Stimulated activated CD8-positive, alpha-beta memory T cell treated with anti-CD3 and anti-CD28 coated beads, Interleukin-7, amount 100 ng/mL, for 4 hours (primary cell): ENCODE measurements around the gene MPG.
A peak's percentile ranks its signal among the peaks of the same experiment; 100 is the strongest.

ENCODE experiments used
- DNase-seq, 2 donors: peaks; one replicate each; pipeline ENCODE4 v3.0.0-alpha.2; 2020; ENCODE audit warnings: low read depth in 2 of 2

MPG gene

DNA sequence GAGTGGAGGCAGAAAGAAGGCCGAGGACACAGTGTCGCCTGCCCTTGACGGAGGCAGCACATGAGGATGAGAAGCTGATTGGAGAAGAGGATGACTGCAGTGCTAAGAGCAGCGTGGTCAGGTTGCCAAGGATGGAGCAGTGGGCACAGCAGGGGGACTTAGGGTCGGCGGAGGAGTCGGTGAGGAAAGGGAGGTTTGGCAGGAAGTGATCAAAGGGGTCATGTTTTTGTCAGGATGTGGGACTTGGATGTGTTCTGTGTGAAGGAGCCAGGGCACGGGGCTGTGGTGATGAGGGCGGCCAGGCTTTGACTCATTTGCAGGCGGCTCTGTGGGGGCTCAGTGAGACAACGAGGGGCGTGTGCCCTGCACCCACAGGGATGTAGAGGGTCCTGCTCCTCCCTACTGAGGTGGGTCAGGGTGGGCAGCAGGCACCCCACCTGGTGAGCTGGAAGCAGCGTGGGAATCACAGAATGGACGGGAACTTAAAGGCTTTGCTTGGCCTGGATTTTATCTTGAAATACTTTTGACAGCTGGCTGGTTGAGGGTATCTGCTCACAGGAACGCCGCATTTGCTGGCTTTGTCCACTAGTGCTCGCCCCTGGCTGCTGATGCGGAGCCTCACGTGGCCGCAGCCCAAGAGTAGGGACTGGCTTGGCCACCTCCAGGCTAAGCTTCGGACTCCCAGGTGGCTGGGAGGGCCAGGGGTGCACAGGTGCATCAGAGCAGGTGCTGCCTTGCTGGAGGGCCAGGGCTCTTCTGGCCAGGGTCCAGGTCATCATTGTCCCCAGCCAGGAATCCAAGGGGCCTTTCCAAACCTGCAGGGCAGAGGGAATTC is 6.0 kb downstream of the MPG start:
- no peak for DNase-seq

DNA sequence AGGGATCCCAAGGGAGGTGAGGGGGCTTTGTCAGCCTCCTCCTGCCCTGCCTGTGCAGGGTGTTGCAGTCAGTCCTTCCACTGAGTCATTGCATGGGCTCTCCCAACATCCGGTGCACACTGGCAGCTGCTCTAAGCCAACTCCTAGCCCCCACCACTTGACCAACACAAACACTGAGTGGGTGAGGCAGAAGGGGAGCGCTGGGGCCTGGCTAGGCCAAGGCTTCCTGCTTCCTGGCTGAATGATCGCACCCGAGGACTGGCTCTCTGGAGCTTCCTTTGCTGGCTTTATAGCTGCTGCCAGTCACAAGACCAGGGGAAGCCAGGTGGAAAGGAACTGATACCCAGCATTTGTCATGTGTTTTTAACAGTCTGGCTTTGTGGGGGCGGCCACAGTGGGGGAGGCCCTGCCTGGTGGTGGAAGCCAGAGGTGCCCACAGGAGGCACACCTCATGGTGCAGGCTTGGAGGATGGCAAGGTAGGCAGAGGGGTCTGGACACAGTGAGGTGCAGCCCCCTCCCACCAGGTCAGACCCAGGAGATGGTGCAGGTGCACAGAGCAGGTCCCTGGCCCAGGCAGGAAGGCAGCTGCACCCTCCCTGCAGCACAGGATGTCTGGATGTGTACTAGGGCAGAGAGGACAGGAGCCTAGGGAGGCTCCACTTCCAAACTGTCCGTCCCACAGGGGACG is 6.8 kb downstream of the MPG start:
- DNase-seq = peak; percentile 56 to 65

DNA sequence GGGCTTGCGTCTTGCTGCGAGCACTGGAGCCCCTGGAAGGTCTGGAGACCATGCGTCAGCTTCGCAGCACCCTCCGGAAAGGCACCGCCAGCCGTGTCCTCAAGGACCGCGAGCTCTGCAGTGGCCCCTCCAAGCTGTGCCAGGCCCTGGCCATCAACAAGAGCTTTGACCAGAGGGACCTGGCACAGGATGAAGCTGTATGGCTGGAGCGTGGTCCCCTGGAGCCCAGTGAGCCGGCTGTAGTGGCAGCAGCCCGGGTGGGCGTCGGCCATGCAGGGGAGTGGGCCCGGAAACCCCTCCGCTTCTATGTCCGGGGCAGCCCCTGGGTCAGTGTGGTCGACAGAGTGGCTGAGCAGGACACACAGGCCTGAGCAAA is 7.4 kb downstream of the MPG start:
- DNase-seq = no peak

DNA sequence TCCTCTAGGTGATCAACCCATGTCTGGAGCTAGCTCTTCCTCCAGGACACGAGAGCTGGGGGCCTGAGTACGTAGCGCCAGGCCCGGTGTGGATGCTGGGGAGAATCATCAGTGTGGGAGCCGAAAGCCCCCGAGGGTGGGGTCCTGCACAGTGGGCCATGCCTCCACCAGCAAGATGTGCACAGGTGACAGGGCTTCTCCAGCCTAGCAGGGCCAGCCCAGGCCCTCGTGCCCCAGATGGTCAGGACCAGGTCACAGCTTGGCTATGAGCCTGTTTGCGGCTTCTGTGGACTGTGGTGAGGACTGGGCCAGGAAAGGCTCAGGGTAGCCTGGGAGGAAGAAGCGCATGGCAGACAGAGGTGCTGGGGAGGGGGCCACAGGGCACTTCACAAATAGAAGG is 7.8 kb downstream of the MPG start:
- no peak for DNase-seq

DNA sequence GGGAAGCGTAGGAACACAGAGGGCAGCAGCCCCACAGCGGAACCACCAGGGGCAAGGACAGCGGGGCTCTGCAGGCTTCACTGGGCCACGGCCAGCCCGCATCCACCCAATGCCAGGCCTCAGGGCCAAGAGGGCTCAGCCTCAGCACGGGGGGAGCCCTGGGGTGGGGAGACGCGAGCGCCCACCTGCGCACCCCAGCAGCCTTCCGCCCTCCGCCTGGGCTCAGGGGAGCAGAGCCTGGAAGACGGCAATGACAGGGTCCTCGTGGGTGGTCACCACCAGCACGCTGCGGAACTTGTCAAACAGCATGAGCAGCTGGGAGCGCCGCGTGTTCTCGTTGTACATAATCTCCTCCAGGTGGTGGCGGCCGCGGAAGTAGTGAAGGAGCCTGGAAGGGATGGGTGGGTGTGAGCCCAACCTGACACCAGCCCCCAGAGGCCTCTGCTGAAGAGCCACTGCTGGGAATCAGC is 8.5 kb downstream of the MPG start:
- no peak for DNase-seq

DNA sequence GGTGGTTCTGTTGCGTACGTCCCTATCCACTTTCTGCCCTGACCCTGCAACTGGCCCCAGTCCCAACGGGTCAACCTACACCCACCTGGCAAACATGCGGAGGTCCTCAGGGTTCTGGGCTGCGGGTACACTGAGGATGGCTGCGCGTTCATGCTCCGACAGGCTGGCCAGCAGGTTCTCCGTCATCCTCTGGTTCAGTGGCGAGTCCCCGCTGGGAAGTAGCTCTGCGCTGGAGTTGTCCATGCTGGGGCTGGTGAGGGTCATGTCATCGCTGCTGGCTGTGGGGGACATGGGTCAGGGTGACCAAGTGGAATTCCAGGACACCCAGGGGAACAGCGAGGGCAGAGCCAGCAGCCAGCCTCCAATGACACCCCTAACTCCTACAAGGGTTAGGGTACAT is 10.6 kb downstream of the MPG start:
- no peak for DNase-seq

DNA sequence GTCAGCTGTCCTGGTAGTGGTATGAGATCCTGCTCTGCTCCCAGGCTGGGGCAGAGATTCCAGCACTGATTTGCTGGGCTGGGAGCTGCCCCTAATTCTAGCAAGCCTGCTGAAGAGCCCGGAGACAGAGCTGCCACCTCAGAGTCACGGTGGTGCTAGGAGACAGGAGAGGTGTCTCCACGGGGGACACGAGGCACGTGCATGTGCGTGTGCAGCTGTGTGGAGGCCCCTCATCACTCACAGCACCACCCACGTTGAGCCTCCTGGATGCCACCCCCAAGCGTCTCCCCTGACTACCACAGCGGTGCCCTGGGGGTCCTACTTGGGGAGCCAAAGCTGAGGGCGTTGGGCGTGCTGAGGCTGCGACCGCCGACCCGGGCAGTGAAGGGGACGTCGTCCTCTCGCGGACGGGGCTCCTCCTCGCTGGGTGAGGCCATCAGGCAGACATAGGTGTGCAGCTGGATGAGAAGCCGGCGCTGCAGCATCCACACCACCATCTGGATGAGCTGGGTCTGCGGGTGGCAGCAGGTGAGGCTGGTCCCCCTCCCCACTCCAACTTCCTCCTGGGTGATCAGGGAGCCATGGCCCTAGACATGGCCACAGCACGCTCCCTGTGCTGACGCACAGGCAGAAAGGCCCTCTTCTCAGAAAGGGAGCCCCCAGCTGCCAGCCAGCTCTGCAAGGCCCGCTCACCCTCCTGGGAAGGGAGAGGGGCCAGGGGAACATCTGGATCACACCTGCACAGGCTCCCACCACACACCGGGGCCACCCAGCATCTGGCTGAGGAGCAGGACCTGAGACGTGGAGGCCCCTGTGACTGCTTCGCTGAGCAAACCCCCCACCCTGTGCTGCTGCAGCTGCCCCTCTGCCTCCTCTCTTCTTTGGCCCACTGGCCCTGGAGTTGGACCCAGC is 11.6 kb downstream of the MPG start:
- DNase-seq = no peak

DNA sequence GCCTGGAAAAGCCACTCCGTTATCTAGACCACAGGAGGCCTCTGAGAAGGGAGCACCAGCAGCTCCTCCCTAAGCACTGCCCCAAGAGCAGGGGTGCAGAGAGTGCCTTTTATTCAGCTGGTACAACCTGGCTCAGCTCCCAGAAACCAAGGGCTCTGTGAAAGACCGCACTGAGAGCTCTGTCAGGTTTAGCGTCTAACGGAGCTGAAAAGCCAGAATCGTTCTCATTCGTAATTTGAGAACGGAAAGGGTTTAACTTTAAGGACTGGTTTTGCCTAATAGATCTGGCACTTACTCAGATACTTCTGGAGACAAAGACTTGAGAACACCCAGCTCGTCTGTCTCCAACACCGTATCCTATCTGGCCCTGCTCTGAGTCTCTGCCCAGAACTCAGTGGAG is 13.5 kb downstream of the MPG start:
- no peak for DNase-seq

DNA sequence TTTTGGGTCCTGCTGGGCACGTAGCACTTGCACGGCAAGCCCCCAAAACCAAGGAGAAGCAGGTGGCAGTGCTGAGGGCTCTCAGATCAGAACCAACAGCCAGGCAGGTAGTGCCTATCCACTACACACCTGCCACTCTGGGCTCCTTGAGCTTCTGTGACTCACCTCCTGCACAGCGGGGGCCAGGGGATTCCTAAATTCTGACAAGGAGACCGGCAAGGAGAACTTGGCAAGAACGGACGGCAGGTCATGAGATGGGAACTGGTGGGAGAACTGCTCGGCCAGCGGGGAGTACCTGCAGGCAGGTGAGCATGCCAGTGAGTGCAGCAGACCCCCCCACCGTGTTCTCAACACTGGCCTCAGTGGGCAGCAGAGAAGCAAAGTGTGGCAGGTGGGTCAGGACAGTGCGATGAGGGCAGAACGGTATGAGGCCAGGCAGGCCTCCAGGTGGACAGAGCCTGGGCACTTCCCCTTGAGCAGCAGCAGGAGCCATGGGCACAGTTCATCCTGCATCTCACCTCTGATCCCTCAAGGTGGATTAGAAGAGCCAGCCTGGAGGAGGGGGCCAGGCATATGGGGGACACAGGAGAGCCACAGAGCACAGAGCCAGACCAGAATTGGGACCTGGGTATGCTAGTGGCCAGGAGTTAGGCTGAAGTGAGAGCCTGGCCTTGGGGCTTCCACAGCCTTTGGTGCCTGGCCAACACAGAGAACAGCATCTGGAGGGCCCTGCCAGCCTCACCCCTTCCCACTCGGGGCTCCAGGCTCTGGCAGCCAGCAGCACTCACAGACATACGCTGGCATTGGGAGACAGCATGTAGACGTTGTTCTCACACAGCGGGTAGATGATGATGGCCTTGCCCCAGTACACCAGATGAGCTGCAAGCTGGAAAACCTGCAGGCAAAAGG is 14.7 kb downstream of the MPG start:
- no peak for DNase-seq

DNA sequence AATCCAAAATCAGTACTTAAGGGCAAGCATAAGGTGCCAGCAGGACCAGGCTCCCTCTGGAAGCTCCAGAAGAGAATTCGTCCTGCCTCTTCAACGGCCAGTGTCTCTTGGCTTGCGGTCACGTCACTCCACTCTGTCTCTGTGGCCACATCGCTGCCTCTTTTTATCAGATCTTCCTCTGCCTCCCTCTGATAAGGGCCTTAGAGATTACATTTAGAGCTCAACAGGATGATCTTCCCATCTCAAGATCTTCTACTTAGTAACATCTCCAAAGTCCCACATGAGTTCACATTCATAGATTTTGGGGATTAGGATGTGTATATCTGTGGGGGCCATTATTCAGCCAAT is 16.9 kb downstream of the MPG start:
- no peak for DNase-seq

DNA sequence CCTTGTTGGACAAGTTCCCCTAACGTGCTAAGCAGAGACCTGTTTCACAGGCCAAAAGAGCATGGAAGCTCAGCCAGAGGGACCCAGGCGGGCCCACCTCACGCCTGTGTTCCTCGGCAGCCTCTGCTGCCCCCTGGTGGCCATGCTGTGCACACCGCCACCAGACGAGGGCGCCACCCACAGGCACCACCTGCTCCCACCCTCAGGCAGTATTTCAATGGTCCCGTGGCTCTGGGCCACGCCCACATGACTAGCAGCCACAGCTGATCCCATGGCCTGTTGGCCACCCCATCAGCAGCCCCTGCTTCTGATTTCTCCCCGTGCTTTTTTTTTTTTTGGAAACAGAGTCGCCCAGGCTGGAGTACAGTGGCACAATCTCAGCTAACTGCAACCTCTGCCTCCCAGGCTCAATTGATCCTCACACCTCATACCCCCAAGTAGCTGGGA is 18.9 kb downstream of the MPG start:
- DNase-seq = peak; percentile 75 to 81

DNA sequence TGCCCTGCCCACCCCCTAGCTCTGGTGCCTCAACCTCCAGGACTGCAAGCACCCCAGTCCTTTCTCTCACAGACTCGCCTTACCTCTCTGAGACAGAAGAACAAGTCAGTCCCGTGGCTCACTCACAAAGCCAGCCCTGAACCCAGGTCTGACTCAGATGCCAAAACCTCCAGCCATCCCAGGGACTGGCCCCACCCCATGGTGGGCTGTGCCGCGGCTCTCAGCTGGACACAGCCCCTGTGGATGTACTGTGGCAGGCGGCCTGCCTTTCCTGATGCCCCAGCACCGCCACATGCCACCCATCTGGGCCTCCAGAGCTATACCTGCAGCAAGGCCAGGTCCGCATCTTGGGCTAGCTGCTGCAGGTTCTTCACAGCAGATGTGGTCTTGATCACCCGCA is 19.8 kb downstream of the MPG start:
- DNase-seq = no peak

DNA sequence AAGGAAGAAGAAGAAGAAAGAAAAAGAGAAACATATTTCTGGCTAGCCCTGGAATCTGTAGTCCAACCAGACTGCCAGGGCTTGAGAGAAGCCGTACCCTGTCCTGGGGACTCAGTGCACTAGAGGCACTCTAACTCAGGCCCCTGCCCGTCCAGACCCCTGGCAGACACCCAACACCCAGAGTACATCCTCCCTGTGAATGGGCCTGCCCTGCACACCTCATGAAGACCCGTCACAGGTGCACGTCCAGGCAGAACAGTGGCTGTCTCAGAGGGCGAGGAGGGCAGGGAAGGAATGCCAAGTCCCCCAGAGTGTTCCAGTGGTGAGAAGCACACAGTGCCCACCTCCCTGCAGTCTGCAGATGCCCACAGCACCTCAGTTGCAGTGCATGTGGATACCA is 23.0 kb downstream of the MPG start:
- no peak for DNase-seq

DNA sequence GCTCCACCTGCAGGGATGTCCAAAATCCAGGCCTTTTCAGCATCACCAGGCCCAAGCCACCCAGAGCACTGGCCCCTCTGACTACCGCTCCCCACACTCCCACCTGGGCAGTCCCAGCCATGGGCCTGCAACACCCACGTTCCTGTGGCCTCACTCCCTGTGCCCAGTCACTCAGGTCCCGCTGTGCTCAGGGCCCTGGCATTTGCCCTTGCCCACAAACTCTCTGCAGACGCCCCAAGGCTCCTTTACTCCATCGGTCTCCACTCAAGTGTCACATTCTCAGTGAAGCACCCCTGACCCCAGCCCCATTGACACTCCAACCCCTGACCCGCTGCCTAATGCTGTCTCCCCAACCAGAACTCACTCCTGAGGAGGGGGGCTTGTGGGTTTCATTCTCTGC is 23.6 kb downstream of the MPG start:
- DNase-seq = no peak

DNA sequence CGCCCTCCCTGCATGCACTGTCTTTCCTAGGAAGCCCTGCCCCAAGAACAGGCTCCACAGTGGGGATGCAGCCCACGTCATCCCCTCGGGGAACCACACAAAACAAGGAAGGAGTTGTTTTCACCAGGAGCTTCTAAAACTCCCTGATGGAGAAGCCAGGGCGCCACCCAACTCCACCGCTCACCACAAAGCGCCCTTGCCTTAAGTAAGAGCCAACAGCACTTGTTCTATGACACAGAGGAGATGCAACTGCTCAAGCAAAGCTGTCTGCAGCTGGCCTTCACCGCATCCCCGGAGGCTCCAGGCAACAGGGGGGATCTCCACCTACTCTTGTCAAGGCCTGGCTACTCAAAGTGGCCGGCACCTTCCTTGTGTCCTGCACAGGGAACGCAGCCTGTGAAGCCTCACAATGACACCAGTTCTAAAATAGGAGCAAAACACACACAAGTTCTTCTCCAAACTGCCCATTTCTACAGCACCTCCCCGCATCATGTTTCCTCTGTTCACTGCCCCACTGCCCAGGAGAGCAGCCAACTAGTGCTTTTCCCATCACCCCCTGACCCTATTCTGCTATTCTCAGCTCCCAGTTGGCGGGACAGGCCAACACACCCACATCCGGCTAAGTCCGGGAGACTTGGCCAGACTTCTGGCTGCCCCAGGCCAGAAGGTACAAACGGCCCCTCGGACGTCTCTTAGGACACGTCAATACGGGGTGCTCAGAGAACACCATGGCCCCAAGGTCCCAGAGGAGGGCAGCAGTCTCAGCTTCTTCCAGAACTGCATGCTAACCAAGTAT is 24.2 kb downstream of the MPG start:
- no peak for DNase-seq

DNA sequence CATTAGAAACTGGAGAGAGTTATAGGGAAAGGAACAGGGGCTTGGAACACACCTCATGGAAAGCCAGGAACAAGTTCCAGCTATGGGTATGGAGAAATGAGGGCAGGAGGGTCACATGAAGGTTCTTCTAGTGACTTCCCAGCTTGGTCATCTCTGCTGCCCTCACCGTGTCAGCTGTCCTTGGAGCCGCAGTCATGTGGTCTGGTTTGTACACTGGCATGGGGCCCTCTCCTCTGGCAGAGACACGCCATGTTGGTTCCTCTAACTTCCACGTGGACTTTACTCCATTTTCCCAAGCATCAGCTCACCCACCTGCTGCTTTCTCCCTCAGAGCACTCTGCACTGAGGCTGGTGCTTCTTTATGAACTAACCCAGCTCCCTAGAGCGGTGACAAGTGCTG is 26.3 kb downstream of the MPG start:
- no peak for DNase-seq

DNA sequence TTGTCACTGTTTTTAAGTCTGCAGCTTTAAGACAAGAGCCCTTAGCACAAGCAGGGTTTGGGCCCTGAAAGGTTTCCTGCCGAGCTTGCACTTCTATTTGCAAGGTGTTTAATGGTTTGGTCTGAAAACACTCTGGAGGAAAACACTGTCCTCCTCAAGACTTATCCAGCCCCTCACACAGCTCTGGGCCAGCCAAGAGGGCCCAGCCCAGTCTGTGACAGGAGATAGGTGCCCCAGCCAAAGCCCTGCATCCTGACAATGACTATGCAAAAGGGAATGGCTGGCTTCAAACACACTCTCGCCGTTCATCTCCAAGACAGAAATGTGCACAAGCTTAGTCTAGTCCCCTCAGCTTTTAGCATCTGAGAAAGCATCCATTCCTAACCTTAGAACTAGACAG is 26.9 kb downstream of the MPG start:
- no peak for DNase-seq

DNA sequence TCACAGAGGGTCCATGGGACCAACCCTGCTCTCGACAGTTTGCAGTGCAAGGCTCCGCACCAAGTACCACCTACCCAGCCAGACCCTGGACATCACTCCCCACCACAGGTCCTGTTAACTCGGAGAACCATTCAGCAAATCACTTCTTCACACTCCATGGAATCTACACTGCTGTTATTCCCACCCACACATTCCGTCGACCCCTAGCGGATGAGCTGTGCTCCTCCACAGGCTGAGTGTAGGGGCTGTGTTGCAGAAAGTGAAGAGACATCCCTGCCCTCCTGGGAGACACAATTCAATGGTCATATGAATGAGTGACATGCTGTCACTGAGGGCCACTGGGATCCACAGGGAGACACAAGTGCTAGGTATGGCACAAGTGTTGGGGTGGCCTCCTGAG is 27.5 kb downstream of the MPG start:
- DNase-seq = no peak

DNA sequence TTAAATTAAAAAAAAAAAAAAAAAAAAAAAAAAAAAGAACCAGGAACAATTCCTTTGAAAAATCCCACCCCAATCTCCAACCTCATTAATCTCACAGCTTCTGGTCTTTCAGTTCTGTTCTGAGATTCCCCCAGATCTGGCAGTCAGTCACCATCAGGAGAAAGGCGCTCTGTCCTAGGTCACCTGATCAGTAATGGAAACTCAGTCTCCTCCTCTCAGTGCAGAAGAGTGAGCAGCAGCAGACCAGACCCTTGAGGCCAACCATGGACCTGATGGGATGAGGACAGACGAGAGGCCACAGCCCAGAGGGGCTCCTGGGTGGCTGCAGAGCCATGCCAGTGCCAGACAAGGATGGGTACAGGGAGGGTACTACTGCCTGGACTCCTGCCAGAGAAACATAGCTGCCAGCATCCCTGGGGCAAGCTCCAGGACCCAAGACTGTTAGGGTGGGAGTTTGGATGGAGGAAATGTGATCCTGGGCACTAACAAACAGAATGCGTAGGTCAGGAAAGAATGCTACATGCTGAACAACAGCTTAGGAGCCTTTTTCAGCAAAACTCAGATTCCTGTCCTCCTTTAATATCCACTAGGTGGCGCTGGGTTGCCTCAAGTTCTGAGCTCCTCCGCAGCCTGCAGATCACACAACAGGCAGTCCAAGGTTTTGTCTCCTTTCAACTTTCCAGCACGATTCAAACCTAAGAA is 28.7 kb downstream of the MPG start:
- peak; percentile 32 to 39 for DNase-seq
